ENCODE measurements around the gene HHEX.
A peak's percentile ranks its signal among the peaks of the same experiment; 100 is the strongest.

HHEX gene

DNA sequence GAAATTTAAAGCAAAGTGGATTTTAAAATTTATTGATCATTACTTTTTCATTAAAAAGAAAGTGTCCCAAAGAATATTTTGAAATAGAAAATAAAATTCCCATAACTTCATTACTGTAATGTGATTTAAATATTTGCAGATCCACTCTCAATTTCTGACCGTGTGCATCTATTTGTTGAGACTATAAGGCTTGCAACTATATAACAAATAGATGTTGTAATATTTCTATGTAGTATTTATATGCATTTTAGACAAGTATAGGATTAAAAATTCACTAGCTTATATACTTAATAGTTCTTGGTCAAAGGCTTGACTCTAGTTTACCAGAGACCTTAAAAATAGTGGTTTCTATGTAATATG lies 3.8 kb downstream of the HHEX start:
- no peak for FAIRE-seq

DNA sequence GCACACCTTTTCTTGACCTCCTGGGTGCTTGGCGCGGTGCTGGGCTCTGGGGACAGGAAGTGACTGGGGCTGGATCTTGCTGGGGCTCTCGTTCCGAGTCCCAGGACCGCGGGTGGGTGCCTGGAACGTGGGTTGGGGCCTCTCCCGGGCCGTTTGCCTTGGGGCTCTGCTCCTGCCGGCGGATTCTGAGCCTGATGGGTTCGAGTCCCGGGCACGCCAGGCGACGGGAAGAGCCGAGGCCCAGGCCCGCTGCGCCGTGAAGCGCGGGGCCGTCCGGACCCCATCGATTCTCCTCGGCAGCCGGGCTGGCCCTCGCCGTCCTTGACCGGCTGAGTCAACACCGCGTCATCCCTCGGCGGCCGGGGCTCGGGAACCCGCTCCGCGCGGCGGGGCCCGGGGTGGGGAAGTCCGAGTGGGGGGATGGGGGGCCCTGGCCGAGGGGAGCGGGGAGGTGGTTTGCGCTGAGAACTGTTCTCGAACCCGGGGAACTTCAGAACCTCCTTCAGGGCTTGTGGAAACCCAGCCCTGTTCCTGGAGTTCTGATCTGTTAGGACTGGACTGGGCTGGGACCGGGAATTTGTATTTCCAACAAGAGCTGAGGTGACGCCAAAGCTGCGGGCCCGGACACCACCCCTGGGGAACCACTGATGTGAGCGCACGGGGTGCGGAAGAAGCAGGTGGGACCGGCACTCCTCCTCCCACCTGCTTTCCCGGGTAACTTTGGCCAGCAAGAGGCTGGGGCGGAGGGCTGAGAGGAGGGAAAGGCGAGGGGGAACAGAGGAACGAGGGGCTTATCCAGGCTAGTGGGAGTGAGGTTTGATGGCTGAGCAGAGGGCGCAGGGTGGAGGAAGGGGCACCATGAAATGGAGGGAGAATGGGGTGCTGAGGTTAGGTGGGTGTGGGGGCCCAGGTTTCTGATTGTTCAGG lies 6.2 kb downstream of the HHEX start:
- FAIRE-seq: no peak

DNA sequence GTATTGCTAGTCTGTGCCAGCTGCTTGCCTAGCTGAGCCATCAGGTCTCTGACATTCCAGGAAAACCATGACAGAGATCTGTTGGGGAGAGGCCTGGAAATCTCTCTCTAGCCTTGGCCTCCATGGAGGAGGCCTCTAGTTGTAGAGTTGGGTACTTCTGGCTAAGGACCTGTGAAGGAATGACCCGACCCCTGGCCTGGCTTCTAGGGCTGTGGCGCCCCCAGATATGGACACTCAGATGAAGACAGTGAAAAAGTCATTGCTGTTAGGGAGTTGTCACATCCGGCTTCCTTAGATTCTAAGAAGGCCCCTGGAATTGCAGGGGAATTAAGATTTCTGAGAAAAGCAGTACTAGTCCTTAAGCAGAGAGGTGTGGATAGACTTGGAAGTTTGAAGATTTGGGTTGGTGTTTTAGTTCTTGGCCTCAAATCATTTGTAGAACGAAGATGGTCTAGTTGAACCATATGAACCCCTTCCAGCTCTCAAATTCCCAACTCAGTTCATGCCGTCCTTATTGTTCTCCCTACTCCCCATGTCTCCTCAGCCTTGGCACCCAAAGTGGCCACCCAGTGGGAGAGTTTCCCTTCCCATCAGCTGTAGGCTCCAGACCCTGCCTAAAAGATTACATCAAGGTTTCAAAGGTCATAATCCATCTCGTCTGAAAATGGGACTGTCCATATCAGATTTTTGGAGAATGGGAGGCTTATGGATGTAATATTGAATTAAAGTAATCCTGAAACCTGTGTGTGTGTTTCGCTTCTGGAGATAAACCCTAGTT lies 7.0 kb downstream of the HHEX start:
- no peak for FAIRE-seq

DNA sequence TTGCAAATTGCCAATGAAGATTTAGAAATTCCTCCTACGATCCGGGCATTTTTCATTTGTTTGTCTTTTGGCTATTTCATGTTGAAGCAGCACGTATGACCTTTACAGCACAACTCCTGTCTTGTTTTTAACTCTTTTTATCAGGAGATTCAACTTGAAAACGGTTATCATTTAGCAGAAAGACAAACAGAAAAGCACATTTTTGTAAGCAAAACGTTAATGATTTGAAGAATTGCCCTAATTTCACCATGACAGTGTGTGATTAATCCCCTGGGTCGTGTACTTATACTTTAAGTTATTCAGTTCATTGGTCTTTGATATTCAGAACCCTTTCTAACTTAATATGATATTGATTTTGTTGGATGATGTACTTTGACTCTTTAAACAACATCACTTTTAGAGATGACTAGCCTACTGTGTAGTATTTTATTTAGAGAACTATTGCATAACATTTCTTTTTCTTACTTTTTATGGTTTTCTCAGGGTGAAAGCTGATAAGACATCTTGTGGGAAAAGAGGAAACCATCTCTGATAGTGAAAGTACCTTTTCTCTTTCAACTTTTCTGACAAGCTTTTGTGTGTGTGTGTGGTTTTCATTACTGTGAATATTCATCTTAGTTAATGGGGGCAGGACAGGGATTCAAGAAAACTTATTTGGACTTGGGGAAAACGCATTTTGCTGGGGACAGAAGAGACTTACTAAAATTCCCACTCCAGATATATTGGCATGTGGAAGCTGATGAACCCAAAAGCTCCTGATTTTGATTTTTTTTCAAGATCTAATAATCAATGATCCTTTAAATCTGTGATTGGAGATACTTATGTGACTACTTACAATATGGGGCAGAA lies 8.1 kb downstream of the HHEX start:
- FAIRE-seq: no peak

DNA sequence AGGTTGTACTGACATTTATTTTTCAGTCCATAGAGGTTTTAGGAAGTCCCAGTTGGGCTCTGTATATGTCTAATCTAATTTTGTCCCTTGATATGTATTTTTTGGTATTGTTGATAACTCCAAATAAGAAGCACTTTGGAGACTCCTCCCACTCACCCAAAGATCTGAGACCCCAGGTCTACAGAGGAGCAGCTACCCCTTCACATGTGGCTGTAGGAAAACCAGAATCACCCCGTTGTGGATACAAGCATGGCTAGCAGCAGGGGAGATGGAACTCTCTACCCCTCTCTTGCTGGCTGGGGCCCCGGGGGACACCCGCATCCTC lies 9.4 kb downstream of the HHEX start:
- no peak for FAIRE-seq

DNA sequence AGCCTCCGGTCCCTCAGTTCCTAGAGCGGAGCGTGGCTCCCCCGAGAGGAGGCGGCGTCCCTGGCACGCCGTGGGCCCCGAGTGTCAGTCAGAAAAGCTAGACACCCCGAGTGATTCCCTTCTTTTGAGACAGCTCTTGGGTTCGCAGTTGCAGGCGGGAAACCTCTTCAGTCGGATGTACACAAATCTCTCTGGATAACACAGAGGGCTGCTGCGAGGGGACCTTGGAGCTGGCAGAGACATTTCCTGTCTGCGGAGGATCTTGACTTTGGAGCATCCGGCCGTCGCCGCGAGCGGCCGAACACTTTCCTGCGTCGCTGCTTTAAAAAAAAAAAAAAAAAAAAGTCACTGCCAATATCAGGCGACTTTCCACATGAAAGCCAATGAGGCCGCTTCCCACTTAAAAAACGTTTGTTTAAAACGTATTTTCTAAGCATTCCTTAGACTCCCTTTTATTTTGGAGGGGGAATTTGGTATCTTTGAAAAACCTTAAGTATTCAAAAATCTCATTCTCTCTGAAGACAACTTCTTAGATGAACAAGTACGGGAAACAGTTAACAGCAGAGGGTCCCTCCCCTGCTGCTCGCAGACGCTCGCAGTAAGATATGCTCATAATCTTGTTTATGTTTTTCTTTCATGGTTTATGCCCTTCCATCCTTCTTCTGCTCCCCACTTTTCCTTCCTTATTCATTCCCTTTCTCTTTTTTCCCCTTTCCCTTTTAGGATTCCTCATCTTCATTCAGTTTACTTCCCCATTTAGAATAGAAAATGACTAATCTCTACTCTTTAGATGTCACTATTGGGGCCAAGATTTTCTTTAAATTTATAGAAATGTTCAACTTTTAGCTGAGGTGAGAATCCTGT lies 10.0 kb downstream of the HHEX start:
- no peak for FAIRE-seq

DNA sequence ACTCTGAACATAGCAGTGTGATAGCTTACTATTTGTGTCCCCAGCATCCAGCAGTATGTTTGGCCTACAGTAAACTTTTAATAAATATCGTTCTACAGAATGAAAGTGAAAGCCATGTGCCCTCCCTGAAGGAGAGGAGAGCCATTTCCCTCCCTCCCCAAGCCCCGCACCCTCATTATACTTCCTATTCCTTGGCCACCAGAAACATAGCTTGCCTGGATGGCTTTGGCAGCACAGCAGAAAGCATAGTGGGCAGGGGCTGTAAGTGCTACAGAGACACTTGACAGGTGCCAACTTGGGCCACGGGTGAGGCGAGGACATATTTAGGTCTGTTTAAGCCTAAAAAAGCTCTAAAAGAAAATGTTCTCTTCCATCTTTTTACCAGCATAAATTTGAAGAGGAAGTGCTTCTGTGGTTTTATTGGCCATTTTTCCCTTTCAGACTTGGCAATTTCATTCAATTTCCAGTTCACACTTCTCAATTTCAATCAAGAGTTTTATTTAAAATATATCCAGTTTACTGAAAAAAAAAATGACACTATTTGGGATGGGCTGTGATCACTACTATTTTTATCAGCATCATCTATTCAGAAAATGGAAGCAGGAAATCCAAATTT lies 12.7 kb downstream of the HHEX start:
- FAIRE-seq: no peak

DNA sequence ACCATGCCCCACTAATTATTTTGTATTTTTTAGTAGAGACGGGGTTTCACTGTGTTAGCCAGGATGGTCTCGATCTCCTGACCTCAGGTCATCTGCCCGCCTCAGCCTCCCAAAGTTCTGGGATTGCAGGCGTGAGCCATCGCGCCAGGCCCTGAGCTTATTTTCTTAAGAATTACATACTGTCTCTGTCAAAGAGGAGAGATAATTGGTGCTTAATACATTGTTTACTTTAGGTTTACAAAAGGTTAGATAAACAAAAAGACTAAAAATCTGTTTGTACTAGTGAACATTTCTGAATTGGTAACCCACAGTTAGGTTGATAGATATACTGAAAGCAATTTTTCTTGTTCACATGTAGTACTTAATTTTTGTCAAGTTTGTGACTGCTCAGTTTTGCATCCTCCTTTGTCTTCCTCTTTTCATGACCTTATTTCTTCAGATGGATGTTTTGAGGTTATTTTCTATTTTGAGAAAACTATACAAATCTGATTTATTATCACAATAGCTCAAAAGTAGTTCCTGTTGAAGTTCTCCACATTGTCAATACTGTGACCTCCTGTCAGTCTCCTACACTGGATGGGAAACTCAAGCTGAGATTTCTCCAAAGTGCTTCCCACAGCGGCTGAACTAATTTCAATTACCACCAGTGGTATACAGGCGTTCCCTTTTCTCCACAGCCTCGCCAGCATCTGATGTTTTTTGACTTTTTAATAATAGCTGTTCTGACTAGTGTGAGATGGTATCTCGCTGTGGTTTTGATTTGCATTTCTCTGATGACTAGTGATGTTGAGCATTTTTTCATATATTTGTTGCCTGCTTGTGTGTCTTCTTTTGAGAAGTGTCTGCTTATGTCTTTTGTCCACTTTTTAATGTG lies 22.5 kb downstream of the HHEX start:
- no peak for FAIRE-seq

DNA sequence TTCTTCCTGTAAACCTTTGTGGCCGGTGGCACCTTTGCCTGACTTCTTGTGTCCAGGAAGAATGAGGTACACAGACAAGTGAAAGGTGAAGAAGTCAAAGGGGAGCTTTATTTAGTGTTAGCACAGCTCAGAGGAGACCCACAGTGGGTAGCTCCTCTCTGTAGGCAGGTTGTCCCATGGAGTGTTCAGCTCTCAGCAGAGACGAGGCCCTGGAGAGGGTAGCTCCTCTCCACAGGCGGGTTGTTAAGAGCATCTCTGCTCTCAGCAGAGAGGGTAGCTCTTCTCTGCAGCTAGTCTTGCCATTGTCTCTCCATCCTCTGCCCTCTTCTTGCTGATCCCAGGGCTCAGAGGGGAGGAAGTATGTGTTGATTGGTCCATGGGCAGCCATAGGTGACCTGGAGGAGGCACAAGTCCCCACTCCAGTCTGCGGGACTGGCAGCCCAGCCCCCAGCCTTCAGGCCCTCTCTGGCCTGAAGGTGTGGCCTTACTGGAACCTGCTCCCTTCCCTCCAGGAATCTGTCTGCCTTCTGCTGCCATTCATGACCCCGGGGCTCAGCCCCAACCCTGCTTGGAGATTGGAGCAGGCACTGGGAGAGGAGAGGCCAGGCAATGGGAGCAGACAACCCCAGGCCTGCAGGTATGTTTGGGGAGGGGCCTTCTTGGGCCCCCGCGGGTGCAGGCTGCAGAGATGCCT lies 24.5 kb downstream of the HHEX start:
- no peak for FAIRE-seq

DNA sequence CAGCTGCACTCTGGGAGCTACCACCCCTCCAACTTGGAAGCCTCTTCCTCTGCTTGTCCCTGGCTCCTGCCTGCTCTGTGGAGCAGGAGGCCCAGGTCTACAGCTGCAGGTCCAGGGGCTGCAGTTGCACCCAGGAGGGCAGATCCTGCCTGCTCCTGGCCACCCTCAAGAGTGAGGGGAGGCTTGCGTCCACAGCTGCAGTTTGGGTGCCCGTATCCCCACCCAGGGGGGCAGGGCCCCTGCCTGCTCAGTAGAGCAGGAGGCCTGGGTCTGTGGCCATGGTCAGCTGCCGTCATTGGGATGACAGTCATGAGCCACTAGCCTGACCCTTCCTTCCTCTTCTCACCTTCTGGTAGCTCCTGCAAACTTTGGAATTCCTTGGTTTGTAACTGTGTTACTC lies 25.1 kb downstream of the HHEX start:
- no peak for FAIRE-seq

DNA sequence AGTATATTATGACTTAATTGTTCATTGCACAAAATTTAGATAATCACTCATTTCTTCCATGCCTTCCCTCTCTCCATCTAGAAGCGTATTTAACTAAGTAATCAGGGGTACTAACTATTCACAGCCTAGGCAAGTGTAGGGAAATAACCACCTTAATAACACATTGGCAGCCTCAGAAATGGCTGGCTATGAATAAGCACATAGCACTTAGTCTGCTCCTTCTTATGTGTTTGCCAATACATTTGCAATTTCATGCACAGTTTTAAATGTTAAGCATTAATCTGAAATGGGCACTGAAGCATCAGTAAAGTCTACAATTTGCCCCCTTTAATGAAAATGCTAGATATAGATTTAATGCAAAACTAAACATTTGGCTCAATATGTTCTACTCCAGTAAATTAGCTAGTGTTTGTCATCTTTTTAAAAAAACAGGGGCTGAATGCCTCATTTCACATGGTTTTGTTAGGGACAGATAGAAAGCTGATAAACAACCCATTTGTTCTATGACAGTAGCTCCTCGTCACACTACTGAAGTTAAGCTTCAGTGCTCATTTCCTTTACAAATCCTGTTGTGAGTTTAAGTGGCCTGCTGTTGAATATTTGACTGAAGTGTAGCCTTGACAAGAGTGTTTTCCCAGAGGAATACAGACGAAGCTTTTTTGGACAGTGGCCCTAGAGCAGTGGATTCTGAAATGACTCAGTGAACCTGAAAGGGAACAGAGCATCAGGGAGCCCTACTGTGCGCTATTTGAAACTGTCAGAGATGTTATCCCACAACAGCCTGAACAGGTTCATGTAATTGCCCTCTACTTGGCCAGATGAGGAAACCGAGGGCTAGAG lies 30.5 kb downstream of the HHEX start:
- peak; percentile 96 for FAIRE-seq

DNA sequence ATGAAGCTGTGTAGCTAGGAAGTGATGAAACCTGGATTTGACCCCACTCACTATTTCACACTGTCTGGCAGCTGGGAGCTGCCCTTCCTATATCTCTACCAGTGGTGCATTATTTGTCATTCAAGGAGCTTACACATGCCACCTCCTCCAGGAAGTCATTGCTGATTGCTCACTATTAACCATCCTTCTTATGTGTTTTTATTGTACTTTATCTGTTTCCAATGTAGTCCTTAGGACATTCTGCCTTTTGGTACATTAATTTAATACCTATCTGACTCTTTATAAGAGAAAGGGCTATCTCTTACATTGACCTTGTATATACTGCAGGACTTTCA lies 31.0 kb downstream of the HHEX start:
- FAIRE-seq: no peak

DNA sequence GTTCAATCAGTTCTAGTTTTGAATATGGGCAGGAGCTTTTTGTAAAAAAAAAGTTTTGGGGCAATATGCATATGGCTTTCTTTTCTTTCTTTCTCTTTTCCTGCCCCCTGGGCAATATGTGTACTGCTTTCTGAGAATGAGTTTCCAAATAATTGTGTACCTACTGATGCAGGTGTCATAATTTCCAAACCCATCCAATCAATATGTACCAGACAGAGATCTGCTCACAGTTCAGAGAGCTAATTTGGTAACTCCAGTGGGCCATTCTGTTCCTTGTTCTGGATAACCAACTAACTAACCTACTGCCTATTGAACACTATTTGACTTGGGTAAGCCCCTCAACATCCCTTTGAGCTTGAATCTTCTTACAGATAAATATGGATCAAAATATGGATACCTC lies 32.6 kb downstream of the HHEX start:
- FAIRE-seq: no peak

DNA sequence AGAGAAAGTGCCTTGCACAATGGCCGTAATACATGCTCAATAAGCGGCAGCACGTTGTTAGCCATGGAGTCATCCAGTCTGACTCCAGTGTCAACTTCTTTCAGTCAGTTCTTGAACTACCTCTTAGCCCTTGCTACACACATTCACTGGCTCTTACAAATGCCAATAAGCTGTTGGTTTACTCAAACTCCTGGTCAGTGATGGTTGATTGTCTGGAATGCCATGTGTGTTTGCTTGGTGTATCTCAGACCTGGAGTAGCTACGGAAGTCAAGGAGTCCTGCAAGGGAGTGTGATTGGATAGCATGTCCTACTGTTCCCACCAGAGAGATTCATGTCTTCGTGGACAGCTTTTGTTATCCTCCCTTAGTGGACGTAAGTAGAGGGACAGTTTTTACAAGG lies 37.4 kb downstream of the HHEX start:
- FAIRE-seq: no peak

DNA sequence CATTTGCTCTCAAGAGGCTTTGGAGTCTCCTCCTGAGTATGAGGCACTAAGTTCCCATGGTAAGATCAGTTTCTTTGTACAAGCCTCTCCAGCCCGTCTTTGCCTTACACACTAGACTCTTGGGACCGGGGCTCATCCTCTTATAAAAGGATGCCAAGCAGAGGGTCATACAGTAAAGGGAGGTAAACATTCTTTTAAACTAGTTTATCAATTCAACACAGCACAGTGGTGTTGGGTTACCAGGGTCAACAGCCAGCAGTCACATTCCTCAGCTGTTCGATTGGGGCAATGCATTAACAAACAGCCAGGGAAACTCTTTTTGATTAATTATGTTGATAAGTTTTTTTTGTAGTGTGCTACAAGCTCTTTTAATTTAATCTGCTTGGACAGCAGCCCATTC lies 37.8 kb downstream of the HHEX start:
- FAIRE-seq: no peak

DNA sequence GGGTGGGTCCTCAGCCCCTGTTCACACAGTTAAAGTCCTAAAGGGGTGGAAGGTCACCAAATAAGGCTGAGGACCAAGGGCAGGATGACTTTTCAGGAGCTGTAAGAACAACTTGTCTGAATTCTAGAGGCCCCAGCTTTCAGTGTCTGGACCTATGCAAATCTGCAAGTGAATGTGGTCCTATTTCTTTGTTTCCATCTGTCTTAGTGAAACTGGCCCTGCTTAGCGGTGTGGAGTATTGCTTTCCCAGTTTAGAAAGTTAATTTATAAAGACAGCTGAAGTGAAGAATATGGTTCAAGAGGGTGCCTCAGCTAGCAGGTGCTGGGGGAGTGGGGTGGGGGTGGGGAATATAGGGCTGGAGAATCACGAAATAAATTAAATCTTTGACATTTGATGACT lies 40.1 kb downstream of the HHEX start:
- no peak for FAIRE-seq

DNA sequence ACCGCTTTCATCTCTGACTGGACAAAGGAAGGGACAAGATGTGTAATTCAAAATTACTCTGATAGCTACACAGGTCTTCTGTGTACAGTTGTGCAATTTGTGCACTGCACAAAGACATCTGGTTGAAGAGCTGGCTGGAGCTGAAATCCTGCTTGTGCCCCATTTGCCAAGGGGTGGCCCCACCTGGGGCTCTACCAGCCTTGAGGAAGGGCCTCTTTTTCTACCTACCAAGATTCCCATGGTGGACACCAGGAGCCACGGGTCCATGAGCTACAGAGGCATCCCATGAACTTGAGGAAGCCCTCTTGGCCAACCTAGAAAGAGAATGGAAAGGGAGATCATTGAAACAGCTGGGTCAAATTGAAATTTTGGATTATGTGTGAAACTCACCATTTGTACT lies 43.2 kb downstream of the HHEX start:
- FAIRE-seq: no peak

DNA sequence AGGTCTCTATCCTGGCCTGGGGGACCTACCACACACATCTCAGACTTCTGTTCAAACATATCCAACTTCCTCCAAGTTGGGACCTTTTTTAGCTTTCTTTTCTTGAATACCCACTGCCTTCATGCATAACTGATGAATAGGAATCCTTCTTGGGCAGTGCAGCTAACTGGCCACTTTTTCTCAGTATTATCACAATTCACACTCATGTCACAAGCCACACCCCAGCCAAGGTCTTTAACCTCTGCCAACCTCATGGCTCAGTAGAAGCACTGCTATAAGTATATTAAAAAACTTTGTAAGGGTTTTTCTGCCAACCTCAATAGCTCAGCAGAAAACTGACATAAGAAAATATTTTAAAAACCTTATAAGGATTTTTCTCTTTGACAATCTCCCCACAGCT lies 44.5 kb downstream of the HHEX start:
- FAIRE-seq: no peak

DNA sequence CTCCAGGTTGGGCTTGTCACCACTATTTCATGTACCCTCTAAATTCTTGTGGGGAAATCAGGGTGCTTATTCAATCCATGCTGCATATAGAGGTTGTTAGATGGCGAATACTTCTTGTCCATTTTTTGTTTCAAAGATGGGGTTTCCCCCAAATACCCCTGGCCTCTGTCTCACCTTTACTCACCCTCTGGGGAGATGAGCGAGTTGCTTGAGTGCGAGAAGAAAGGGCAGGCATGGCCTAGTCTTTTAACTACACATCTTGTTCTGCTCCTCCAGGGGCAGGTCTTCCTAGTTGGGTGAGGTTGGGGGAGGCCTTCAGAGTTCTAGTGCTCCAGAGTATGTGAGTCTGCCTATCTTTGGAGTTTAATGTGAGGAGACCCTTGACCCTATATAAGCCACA lies 46.2 kb downstream of the HHEX start:
- FAIRE-seq: no peak

DNA sequence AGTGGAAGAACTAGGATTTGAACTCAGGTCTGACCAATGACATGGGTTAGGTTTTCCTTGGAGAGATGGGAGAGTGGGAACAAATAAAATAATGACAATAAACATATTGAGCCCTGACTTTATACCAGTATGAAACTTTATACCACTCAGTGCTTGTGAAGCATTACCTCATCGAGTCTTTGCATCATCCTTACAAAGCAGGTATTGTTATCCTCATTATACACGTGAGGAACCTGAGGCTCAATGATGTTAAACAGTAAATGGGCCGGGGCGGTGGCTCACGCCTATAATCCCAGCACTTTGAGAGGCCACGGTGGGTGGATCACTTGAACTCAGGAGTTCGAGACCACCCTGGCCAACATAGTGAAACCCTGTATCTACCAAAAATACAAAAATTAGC lies 47.7 kb downstream of the HHEX start:
- no peak for FAIRE-seq
